GM21528 (cell line): Measurements from ENCODE around the gene CALN1.
"Not testable (repeated sequence)": the region's sequence is repeated elsewhere in the genome, so short reads cannot be mapped to it uniquely, and the experiment has no call there.

Source experiments
- ATAC-seq: cut with Tn5 transposase; IDR thresholded peaks from one replicate; pipeline ENCODE4 v1.9.1; 2021; ENCODE audit warnings: mild to moderate bottlenecking, moderate library complexity; ENCODE audit not compliant: unreplicated experiment, low FRiP score

CALN1 gene

GRCh38 chr7:72213081-72213480, 199.1 kb downstream of the CALN1 start:
- ATAC-seq = no peak

- ATAC-seq = no peak
Observed at GRCh38 chr7:72211175-72211574, 201.0 kb downstream of the CALN1 start.

DNA sequence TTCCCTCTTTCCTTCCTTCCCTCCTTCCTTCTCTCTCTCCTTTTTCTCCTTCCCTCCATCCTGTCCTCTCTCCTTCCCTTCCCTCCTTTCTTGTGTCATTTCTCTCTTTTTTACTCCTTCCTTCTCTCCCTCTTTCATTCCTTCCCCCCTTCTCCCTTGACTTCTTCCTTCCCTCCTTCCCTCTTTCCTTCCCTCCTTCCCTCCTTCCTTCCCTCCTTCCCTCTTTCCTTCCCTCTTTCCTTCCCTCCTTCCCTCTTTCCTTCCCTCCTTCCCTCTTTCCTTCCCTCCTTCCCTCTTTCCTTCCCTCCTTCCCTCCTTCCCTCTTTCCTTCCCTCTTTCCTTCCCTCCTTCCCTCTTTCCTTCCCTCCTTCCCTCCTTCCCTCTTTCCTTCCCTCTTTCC, 203.1 kb downstream of the CALN1 start:
- not testable (repeated sequence) for ATAC-seq

DNA sequence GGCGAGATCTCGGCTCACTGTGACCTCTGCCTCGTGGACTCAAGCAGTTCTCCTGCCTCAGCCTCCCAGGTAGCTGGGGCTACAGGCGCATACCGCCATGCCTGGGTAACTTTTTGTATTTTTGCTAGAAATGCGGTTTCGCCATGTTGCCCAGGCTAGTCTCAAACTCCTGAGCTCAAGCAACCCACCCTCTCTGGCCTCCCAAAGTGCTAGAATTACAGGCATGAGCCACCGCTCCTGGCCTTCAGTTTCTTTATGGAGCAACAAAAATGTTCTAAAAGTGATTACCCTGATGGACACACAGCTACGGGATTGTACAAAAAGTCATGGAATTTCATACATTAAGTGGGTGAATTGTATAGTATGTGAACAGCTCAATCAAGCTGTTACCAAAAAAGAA, 216.0 kb downstream of the CALN1 start:
- no peak for ATAC-seq

DNA sequence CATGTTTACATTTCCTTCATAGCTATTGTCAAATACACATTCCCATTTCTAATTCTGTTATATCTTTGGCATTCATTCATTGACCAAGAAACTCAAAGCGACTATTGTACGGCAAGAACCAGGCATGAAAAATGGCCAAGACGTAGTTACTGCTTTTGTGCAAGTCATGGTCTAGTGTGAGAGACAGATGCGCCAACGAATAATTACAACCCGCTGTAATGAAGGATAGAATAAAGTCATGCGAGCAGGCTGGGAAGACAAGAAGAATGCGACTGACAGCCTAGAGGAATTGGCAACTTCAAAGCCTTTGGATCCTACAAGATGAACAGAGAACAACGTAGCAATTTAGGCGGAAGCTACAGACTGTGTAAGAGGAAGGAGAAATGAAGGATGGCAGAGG, 221.2 kb downstream of the CALN1 start:
- ATAC-seq = no peak

GRCh38 chr7:72190146-72190545, 222.0 kb downstream of the CALN1 start:
- ATAC-seq = no peak

DNA sequence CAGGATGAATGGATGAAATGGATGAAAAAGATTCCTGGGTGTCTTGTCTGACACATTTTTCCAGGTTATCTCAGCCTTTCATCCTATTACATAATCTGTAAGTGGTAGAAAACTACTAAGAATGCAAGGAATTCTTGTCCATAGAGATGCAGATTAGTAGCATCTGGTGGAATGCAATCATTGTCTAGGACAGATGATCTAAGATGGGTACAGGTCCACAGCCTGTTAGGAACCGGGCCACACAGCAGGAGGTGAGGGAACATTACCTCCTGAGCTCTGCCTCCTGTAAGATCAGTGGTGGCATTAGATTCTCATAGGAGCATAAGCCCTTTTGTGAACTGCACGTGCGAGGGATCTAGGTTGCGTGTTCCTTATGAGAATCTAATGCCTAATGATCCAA, 225.0 kb downstream of the CALN1 start:
- no peak for ATAC-seq

DNA sequence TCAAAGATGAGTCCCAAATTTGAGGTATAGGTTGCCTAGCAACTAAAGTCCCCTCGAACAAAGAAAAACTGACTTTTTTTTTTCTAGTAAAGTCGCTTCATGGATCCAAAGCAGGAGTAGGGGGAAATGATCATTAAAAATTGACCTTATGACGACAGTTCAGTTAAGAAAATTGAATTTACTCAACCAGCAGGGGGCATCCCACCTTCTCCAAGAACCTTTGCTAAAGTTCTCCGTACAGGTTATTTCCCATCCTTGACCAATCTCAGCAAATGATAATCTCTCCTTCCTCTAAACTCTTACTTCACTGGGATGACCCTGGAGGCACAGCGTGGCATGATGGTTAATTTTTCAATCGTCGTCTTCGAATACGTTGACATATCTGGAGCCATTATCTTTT, 228.3 kb downstream of the CALN1 start:
- ATAC-seq = no peak

- no peak for ATAC-seq
Observed at GRCh38 chr7:72182036-72182435, 230.1 kb downstream of the CALN1 start.

GRCh38 chr7:72176875-72177274, 235.3 kb downstream of the CALN1 start:
- ATAC-seq = no peak

- no peak for ATAC-seq
Observed at GRCh38 chr7:72170475-72170874, 241.7 kb downstream of the CALN1 start.

GRCh38 chr7:72163271-72163670, 248.9 kb downstream of the CALN1 start:
- no peak for ATAC-seq

DNA sequence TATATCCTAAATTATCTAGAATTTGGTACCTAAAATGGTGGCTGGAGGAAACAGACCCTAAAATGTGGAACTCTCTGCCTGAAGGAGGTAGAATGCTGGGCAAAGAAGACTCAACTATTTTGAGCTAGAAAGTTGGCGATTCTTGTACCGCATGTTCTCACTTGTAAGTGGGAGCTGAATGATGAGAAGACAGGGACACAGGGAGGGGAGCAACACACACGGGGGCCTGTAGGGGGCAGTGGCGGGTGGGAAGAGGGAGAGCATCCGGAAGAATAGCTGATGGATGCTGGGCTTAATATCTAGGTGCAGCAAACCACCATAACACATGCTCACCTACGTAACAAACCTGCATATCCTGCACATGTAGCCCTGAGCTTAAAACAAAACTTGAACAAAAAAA, 250.6 kb downstream of the CALN1 start:
- ATAC-seq = no peak

GRCh38 chr7:72159911-72160310, 252.2 kb downstream of the CALN1 start:
- no peak for ATAC-seq

DNA sequence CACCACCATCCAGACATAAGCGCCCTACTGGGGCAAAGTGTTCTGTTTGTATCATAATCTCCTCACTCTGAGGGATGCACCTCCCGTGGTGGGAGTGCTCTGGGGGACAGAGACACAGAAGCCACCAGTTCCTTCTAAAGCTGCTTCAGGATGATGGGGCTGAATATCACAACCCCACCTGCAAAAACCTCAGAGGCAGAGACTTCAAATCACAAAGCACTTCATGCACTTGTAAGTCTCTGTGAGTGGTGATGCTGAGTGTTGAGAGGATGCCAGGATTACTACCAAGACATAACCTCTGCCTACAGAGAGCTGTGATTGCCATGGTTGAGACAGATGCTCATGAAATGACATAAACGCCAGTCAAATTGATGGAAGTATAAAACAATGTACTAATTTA, 255.5 kb downstream of the CALN1 start:
- ATAC-seq = no peak

- ATAC-seq = no peak
Observed at GRCh38 chr7:72153132-72153512, 259.0 kb downstream of the CALN1 start.

- ATAC-seq = no peak
Observed at GRCh38 chr7:72152161-72153131, 259.7 kb downstream of the CALN1 start.

GRCh38 chr7:72140566-72140965, 271.6 kb downstream of the CALN1 start:
- no peak for ATAC-seq

- no peak for ATAC-seq
Observed at GRCh38 chr7:72127136-72127535, 285.0 kb downstream of the CALN1 start.

GRCh38 chr7:72123913-72124312, 288.2 kb downstream of the CALN1 start:
- ATAC-seq = no peak

- no peak for ATAC-seq
Observed at GRCh38 chr7:72118366-72118765, 293.8 kb downstream of the CALN1 start.

- ATAC-seq = no peak
Observed at GRCh38 chr7:72114129-72114528, 298.0 kb downstream of the CALN1 start.
